IMR-90 (cell line): ENCODE results near the gene CECR2. TPM values are rescaled to one million over a fixed set of nuclear protein-coding genes. Genes with fewer than 3 reads are reported as not detected.

ENCODE experiments used
- ATAC-seq: fragments of 200-7000 bp; cut with Tn5 transposase; 2 replicates; pipeline ENCODE4 v1.9.1; 2020; ENCODE audit warnings: low read depth, mild to moderate bottlenecking, moderate library complexity
- BruUV-seq: library from RNA; stranded (reverse); fragments of 400-500 nt; replicated peaks from 2 replicates; lab custom pipeline; 2021; lab: Mats Ljungman, UMichigan
- CTCF ChIA-PET: fragments of 300-600 bp; formaldehyde crosslinking; extraction: SDS; loops from one replicate; lab custom pipeline; 2021; ENCODE audit warnings: antibody characterized with exemption; lab: Yijun Ruan, JAX
- POLR2A ChIA-PET: fragments of 300-600 bp; sonication (Branson Sonifier 250); formaldehyde crosslinking; loops from one replicate; lab custom pipeline; 2022; ENCODE audit warnings: antibody characterized with exemption; ENCODE audit not compliant: unreplicated experiment; lab: Charles Lee
- DNase-seq: peaks from one replicate; pipeline ENCODE4 v3.0.0; 2013
- H2AFZ ChIP-seq: replicated peaks from 2 replicates; pipeline ENCODE3; 2013; ENCODE audit warnings: low read length, mild to moderate bottlenecking; ENCODE audit not compliant: poor library complexity
- H2AK5ac ChIP-seq: 2 replicates; pipeline ENCODE4 v1.6.1; 2013; ENCODE audit warnings: low read depth, low read length, inconsistent platforms
- H2AK9ac ChIP-seq: replicated peaks from 2 replicates; pipeline ENCODE3; 2013; ENCODE audit warnings: mild to moderate bottlenecking, low read depth, low read length, moderate library complexity; ENCODE audit not compliant: poor library complexity
- H2BK120ac ChIP-seq: 2 replicates; pipeline ENCODE4 v1.6.1; 2013; ENCODE audit warnings: low read depth, low read length, inconsistent platforms
- H2BK15ac ChIP-seq: 3 replicates; pipeline ENCODE4 v1.6.1; 2013; ENCODE audit warnings: low read depth, low read length, inconsistent platforms
- H2BK20ac ChIP-seq: 2 replicates; pipeline ENCODE4 v1.6.1; 2013; ENCODE audit warnings: low read depth, mild to moderate bottlenecking, inconsistent platforms, low read length, moderate library complexity
- H2BK5ac ChIP-seq: 2 replicates; pipeline ENCODE4 v1.6.1; 2013; ENCODE audit warnings: mild to moderate bottlenecking, low read depth, low read length, inconsistent platforms; ENCODE audit not compliant: poor library complexity, severe bottlenecking
- H3K14ac ChIP-seq: replicated peaks from 2 replicates; pipeline ENCODE4 v1.6.1; 2013; ENCODE audit warnings: low read depth, low read length, inconsistent platforms
- H3K18ac ChIP-seq: 2 replicates; pipeline ENCODE4 v1.6.1; 2013; ENCODE audit warnings: low read depth, low read length, control low read depth
- H3K23ac ChIP-seq: 2 replicates; pipeline ENCODE4 v1.6.1; 2013; ENCODE audit warnings: low read depth, low read length, inconsistent platforms
- H3K27ac ChIP-seq: 2 replicates; pipeline ENCODE4 v1.5.1; 2013; ENCODE audit warnings: mild to moderate bottlenecking, control low read depth, low read length; ENCODE audit not compliant: insufficient read depth
- H3K27me3 ChIP-seq: 2 replicates; pipeline ENCODE4 v1.6.1; 2013; ENCODE audit warnings: low read length; ENCODE audit not compliant: control insufficient read depth, insufficient read depth
- H3K36me3 ChIP-seq: 2 replicates; pipeline ENCODE4 v1.6.1; 2013; ENCODE audit warnings: low read length, mixed read lengths; ENCODE audit not compliant: control insufficient read depth, insufficient read depth
- H3K4ac ChIP-seq: 2 replicates; pipeline ENCODE4 v1.6.1; 2013; ENCODE audit warnings: low read depth, low read length, inconsistent platforms
- H3K4me1 ChIP-seq: 2 replicates; pipeline ENCODE4 v1.6.1; 2013; ENCODE audit warnings: low read length, mixed read lengths; ENCODE audit not compliant: control insufficient read depth, insufficient read depth
- H3K4me2 ChIP-seq: 2 replicates; pipeline ENCODE4 v1.6.1; 2013; ENCODE audit warnings: low read depth, mild to moderate bottlenecking, control low read depth, low read length, moderate library complexity
- H3K4me3 ChIP-seq: 2 replicates; pipeline ENCODE4 v1.5.1; 2013; ENCODE audit warnings: low read depth, mild to moderate bottlenecking, control low read depth, low read length, moderate library complexity; ENCODE audit not compliant: insufficient read depth
- H3K56ac ChIP-seq: 2 replicates; pipeline ENCODE4 v1.6.1; 2013; ENCODE audit warnings: low read length, inconsistent platforms; ENCODE audit not compliant: insufficient read depth; ENCODE audit errors: extremely low read depth
- H3K79me1 ChIP-seq, 2 experiments: 2 replicates each; pipeline ENCODE4 v1.6.1; 2013; ENCODE audit warnings: low read length in 2 of 2, inconsistent platforms in 1 of 2, low read depth in 1 of 2
- H3K9ac ChIP-seq: 2 replicates; pipeline ENCODE4 v1.6.1; 2013; ENCODE audit warnings: low read depth, low read length, control low read depth
- H3K9me1 ChIP-seq: 2 replicates; pipeline ENCODE4 v1.6.1; 2013; ENCODE audit warnings: low read length, inconsistent platforms; ENCODE audit not compliant: insufficient read depth
- H3K9me3 ChIP-seq: 2 replicates; pipeline ENCODE4 v1.6.1; 2013; ENCODE audit warnings: low read length; ENCODE audit not compliant: control insufficient read depth, insufficient read depth
- H4K20me1 ChIP-seq: 2 replicates; pipeline ENCODE4 v1.6.1; 2013; ENCODE audit warnings: low read length, inconsistent platforms; ENCODE audit not compliant: insufficient read depth
- H4K5ac ChIP-seq: 2 replicates; pipeline ENCODE4 v1.6.1; 2013; ENCODE audit warnings: mild to moderate bottlenecking, low read depth, low read length, control low read depth
- H4K8ac ChIP-seq, 2 experiments: 2 replicates each; pipeline ENCODE4 v1.6.1; 2013; ENCODE audit warnings: low read depth in 2 of 2, low read length in 2 of 2, control low read depth in 1 of 2, inconsistent platforms in 1 of 2
- H4K91ac ChIP-seq: 2 replicates; pipeline ENCODE4 v1.6.1; 2013; ENCODE audit warnings: low read depth, low read length, inconsistent platforms; ENCODE audit not compliant: insufficient read depth
- BHLHE40 ChIP-seq: fragments of 150-350 bp; IDR thresholded peaks from 2 replicates; pipeline ENCODE4 v1.6.1; 2016; ENCODE audit warnings: mild to moderate bottlenecking, low read depth, low read length
- FOS ChIP-seq: fragments of 150-350 bp; IDR thresholded peaks from 2 replicates; pipeline ENCODE4 v1.6.1; 2016; ENCODE audit warnings: low read depth, low read length
- POLR2A ChIP-seq: IDR thresholded peaks from 2 replicates; pipeline ENCODE4 v1.6.1; 2012; ENCODE audit warnings: mild to moderate bottlenecking, low read depth, low read length
- SMC3 ChIP-seq: fragments of 150-350 bp; IDR thresholded peaks from 2 replicates; pipeline ENCODE4 v1.6.1; 2016; ENCODE audit warnings: low read depth, mild to moderate bottlenecking, antibody characterized with exemption, low read length, moderate library complexity
- WGBS, 2 experiments: methylation state at CpG; one replicate each; pipeline versions ENCODE4 v1.1.5 to v1.1.7; 2013; ENCODE audit warnings: missing lambda C conversion rate in 2 of 2; ENCODE audit not compliant: insufficient read length in 1 of 2; ENCODE audit errors: extremely low coverage in 2 of 2; 5-methylcytosine and 5-hydroxymethylcytosine counted together
- dilution Hi-C: fragments of 300-500 bp; cut with HindIII; formaldehyde crosslinking; loops from one replicate; pipeline ENCODE4 v1.14.3; 2018; ENCODE audit warnings: low sequenced_read_pairs; ENCODE audit not compliant: unreplicated experiment
- in situ Hi-C: fragments of 300-500 bp; cut with MboI; formaldehyde crosslinking; loops from 3 replicates; pipeline ENCODE4 v1.14.3; 2019; ENCODE audit warnings: low sequenced_read_pairs, inconsistent platforms, mixed read lengths
- intact Hi-C: fragments of 100-400 bp; cut with micrococcal nuclease; formaldehyde crosslinking; loops from 2 replicates; pipeline ENCODE4 v1.10.0; 2022
- polyA plus RNA-seq, 3 experiments: library from polyadenylated mRNA; depleted of rRNA; stranded (reverse); fragments of >200 nt; gene quantifications; 2 replicates each; pipeline ENCODE4 v1.2.3, GENCODE V29; 2012; ENCODE audit warnings: low replicate concordance in 1 of 3
- total RNA-seq: library from RNA; depleted of rRNA; stranded (reverse); fragments of >200 nt; gene quantifications from 2 replicates; pipeline ENCODE4 v1.2.3, GENCODE V29; 2012
- TF ChIP-seq, protein P1 (sequence below): fragments of 150-350 bp; IDR thresholded peaks from 2 replicates; pipeline ENCODE4 v1.6.1; 2017; ENCODE audit warnings: mild to moderate bottlenecking, antibody characterized with exemption, low read length, low read depth

Gene CECR2
- total and polyA plus RNA-seq, 2 of the 4 experiments (the other 2 are of a cell fraction): under 0.01 TPM; not detected in 1

DNA sequence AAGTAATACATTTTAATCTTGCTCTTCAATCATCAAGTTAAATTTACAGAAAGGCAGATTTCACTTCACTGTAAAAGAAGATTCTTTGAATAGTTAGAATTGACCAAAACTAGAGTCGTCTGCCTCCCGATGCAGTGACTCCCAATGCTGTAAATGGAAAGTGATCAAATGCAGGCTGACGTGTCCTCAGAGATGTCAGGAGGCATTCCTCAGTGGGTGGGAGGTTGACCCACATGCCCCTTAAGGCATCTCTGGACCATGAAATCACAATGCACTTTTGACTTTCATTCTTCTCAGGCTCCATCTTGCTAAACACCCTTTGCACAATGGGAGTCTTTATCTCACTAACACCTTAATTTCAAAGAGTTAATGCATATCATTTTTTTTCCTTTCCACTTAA, 19.0 kb upstream of the CECR2 start:
- H3K9ac ChIP-seq: no peak overlapping the region
- ATAC-seq (no peak), DNase-seq (no peak)
- POLR2A ChIA-PET: no interaction called here
- no peaks in the 10 kb centered on the region for H3K36me3 ChIP-seq
- H3K27me3 ChIP-seq: no peaks in the 10 kb centered on the region
- CTCF ChIA-PET: no interaction called here
- H3K18ac ChIP-seq: no peak overlapping the region
- H4K8ac ChIP-seq: no peak overlapping the region
- TF ChIP-seq, protein P1, sequence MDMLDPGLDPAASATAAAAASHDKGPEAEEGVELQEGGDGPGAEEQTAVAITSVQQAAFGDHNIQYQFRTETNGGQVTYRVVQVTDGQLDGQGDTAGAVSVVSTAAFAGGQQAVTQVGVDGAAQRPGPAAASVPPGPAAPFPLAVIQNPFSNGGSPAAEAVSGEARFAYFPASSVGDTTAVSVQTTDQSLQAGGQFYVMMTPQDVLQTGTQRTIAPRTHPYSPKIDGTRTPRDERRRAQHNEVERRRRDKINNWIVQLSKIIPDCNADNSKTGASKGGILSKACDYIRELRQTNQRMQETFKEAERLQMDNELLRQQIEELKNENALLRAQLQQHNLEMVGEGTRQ: no peak
- TF ChIP-seq POLR2A: no peak
- TF ChIP-seq BHLHE40: no peak
- no peak for TF ChIP-seq SMC3
- no peak for TF ChIP-seq FOS
- no peak overlapping the region for H3K4ac ChIP-seq
- no peaks in the 10 kb centered on the region for H4K20me1 ChIP-seq
- no peak overlapping the region for H3K56ac ChIP-seq
- H3K79me1 ChIP-seq: no peaks in the 10 kb centered on the region
- H2BK15ac ChIP-seq: no peak overlapping the region
- H3K14ac ChIP-seq: no peak overlapping the region
- intact Hi-C loops (no loop called here), in situ Hi-C loops (loop anchor here (10.0 kb wide), 1 partner anchor 65 kb away; no protein-coding TSS in a partner anchor), dilution Hi-C loops (no loop called here)
- no peak overlapping the region for H3K27ac ChIP-seq
- no peak overlapping the region for H3K4me3 ChIP-seq
- H2BK20ac ChIP-seq: no peak overlapping the region
- H3K9me1 ChIP-seq: no peaks in the 10 kb centered on the region
- no peak overlapping the region for H2BK120ac ChIP-seq
- WGBS, 2 experiments: no CpG with 5 or more reads among the region's 3 CpGs
- H2AK9ac ChIP-seq: no peak overlapping the region
- no peak overlapping the region for H3K23ac ChIP-seq
- H3K4me1 ChIP-seq: no peaks in the 10 kb centered on the region
- H4K5ac ChIP-seq: no peak overlapping the region
- H2AFZ ChIP-seq: no peak overlapping the region
- H4K91ac ChIP-seq: no peak overlapping the region
- no peak overlapping the region for H2BK5ac ChIP-seq
- no peak overlapping the region for H3K4me2 ChIP-seq
- no peak overlapping the region for H2AK5ac ChIP-seq
- no peaks in the 10 kb centered on the region; the same call in 1 of the 2 replicates for H3K9me3 ChIP-seq
- BruUV-seq: no TSS peak
